Endometrial microvascular endothelial cells (primary cell): ENCODE data around the gene PIAS1. TPM values are rescaled to one million over a fixed set of nuclear protein-coding genes. Genes with fewer than 3 reads are reported as not detected.

Experiments used
- in situ Hi-C: cut with HindIII; loops from 2 replicates; pipeline ENCODE4 v1.10.0; 2017; ENCODE audit warnings: low sequenced_read_pairs, low pct_unique_long_range_greater_than_20kb; ENCODE audit errors: inconsistent ontology term
- total RNA-seq: library from RNA; depleted of rRNA; stranded (reverse); fragments of >200 nt; gene quantifications from one replicate; pipeline ENCODE4 v1.2.3, GENCODE V29; 2015; ENCODE audit errors: inconsistent ontology term

The PIAS1 gene
- total RNA-seq, 1 donor from 2014 or later, result 13.8 TPM

GRCh38 chr15:68100194-68100593 lies 46.1 kb downstream of the PIAS1 start:
- in situ Hi-C loops, result no loop called here

- in situ Hi-C loops, result no loop called here
These were observed 49.5 kb downstream of the PIAS1 start for GRCh38 chr15:68103603-68104002.

- in situ Hi-C loops, result no loop called here
These were observed 52.5 kb downstream of the PIAS1 start for GRCh38 chr15:68106656-68107055.

GRCh38 chr15:68107142-68107541 lies 53.0 kb downstream of the PIAS1 start:
- in situ Hi-C loops, result no loop called here

GRCh38 chr15:68112706-68113105 lies 58.6 kb downstream of the PIAS1 start:
- in situ Hi-C loops, result no loop called here

GRCh38 chr15:68113273-68113672 lies 59.2 kb downstream of the PIAS1 start:
- in situ Hi-C loops, result no loop called here

GRCh38 chr15:68113751-68114150 lies 59.6 kb downstream of the PIAS1 start:
- in situ Hi-C loops, result no loop called here

- in situ Hi-C loops, result no loop called here
These were observed 60.2 kb downstream of the PIAS1 start for GRCh38 chr15:68114356-68114755.

- in situ Hi-C loops, result no loop called here
These were observed 60.7 kb downstream of the PIAS1 start for GRCh38 chr15:68114840-68115239.

GRCh38 chr15:68124700-68125099 lies 70.6 kb downstream of the PIAS1 start:
- in situ Hi-C loops, result no loop called here

- in situ Hi-C loops, result no loop called here
These were observed 72.3 kb downstream of the PIAS1 start for GRCh38 chr15:68126396-68126795.

- in situ Hi-C loops, result no loop called here
These were observed 75.0 kb downstream of the PIAS1 start for GRCh38 chr15:68129072-68129471.

- in situ Hi-C loops, result no loop called here
These were observed 76.7 kb downstream of the PIAS1 start for GRCh38 chr15:68130851-68131250.

- in situ Hi-C loops, result no loop called here
These were observed 83.0 kb downstream of the PIAS1 start for GRCh38 chr15:68137096-68137495.

GRCh38 chr15:68143129-68143528 lies 89.0 kb downstream of the PIAS1 start:
- in situ Hi-C loops, result no loop called here

GRCh38 chr15:68143785-68144184 lies 89.7 kb downstream of the PIAS1 start:
- in situ Hi-C loops, result no loop called here

- in situ Hi-C loops, result no loop called here
These were observed 91.6 kb downstream of the PIAS1 start for GRCh38 chr15:68145706-68146105.

GRCh38 chr15:68148039-68148438 lies 93.9 kb downstream of the PIAS1 start:
- in situ Hi-C loops, result no loop called here

GRCh38 chr15:68149059-68149458 lies 94.9 kb downstream of the PIAS1 start:
- in situ Hi-C loops, result no loop called here

GRCh38 chr15:68150187-68150586 lies 96.1 kb downstream of the PIAS1 start:
- in situ Hi-C loops, result no loop called here

- in situ Hi-C loops, result no loop called here
These were observed 97.2 kb downstream of the PIAS1 start for GRCh38 chr15:68151277-68151676.

GRCh38 chr15:68152342-68152741 lies 98.2 kb downstream of the PIAS1 start:
- in situ Hi-C loops, result no loop called here
